ENCODE measurements around the gene SPTLC3.

Gene SPTLC3

DNA sequence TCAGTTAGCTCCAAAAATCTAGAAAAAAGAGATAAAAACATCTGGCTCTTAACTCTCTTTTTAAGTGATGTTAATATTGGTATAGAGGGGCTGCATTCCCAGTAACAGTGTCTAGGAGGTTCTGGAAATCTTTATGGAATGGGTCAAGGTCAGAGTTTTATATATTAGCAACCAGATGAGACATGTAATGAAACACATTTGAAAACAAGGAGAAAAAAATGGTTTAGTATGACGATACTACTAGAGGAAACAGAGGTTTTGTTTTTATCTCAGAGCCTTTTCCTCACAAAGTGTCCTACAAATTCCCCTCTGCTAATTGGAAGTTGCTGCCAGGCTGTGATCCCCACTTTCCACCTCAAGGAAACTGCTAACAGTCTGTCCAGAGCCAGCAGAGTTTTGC is 111.7 kb downstream of the SPTLC3 start:
- no peak overlapping the region for H3K23ac ChIP-seq (ENCODE audit: low read length in 2 of 2)
- WGBS: 100% methylated on average over 1 of the region's 1 CpG

GRCh38 chr20:13121840-13122515 is 113.2 kb downstream of the SPTLC3 start:
- Histone ChIP-seq H3K4me1 (ENCODE audit: control insufficient read depth, insufficient read depth, low read depth, low read length) (no peaks in the 10 kb centered on the region), H3K23ac (ENCODE audit: low read length in 2 of 2) (no peak overlapping the region), H2BK5ac (ENCODE audit: low read depth, low read length, poor library complexity, severe bottlenecking) (no peak overlapping the region), H3K79me1 (replicated peaks; ENCODE audit: low read length, poor library complexity, severe bottlenecking) (no peaks in the 10 kb centered on the region), H4K91ac (ENCODE audit: low read length) (no peak overlapping the region), H3K4me2 (ENCODE audit: low read length, poor library complexity, severe bottlenecking) (no peak overlapping the region), H3K14ac (ENCODE audit: low read length in 2 of 2) (no peak overlapping the region), H3K4me3 (ENCODE audit: insufficient read depth in 1 of 2, low read depth in 1 of 2, low read length in 2 of 2) (no peak overlapping the region), H2BK15ac (ENCODE audit: low read depth, poor library complexity, severe bottlenecking) (no peak overlapping the region), H3K27ac (ENCODE audit: low read length, poor library complexity, severe bottlenecking) (no peak overlapping the region), H3K36me3 (ENCODE audit: control insufficient read depth in 1 of 2, insufficient read depth in 2 of 2, low read depth in 1 of 2, low read length in 2 of 2) (peaks cover 0 to 26% of the 10 kb centered on the region in 2 experiments), H3K18ac (ENCODE audit: low read depth in 1 of 2, low read length in 2 of 2) (no peak overlapping the region), H2BK12ac (ENCODE audit: low read length in 2 of 2) (no peak overlapping the region), H2BK120ac (ENCODE audit: low read depth, low read length) (no peak overlapping the region), H3K9me3 (ENCODE audit: control insufficient read depth, low read length) (no peaks in the 10 kb centered on the region), H3K4ac (ENCODE audit: low read depth in 1 of 2, low read length in 2 of 2) (no peak overlapping the region), H3K27me3 (ENCODE audit: control insufficient read depth in 1 of 2, insufficient read depth in 1 of 2, low read length in 2 of 2) (no peaks in the 10 kb centered on the region), H2AFZ (ENCODE audit: low read depth, low read length) (no peak overlapping the region), H2AK5ac (ENCODE audit: low read length, severe bottlenecking) (no peak overlapping the region), H4K8ac (ENCODE audit: low read length) (no peak overlapping the region), H3K9ac (ENCODE audit: low read length) (no peak overlapping the region)
- DNase-seq: no peak
- 96% methylated on average over 3 of the region's 5 CpGs for WGBS

More for the DNA sequence above, 111.7 kb downstream of the SPTLC3 start:
- Histone ChIP-seq H3K36me3 (ENCODE audit: control insufficient read depth in 1 of 2, insufficient read depth in 2 of 2, low read depth in 1 of 2, low read length in 2 of 2) (peaks cover 0 to 26% of the 10 kb centered on the region in 2 experiments), H2BK120ac (ENCODE audit: low read depth, low read length) (no peak overlapping the region), H3K4me2 (ENCODE audit: low read length, poor library complexity, severe bottlenecking) (no peak overlapping the region), H3K27me3 (ENCODE audit: control insufficient read depth in 1 of 2, insufficient read depth in 1 of 2, low read length in 2 of 2) (no peaks in the 10 kb centered on the region), H2AFZ (ENCODE audit: low read depth, low read length) (no peak overlapping the region), H2BK15ac (ENCODE audit: low read depth, poor library complexity, severe bottlenecking) (no peak overlapping the region), H2BK5ac (ENCODE audit: low read depth, low read length, poor library complexity, severe bottlenecking) (no peak overlapping the region), H3K18ac (ENCODE audit: low read depth in 1 of 2, low read length in 2 of 2) (no peak overlapping the region), H3K9me3 (ENCODE audit: control insufficient read depth, low read length) (no peaks in the 10 kb centered on the region), H2AK5ac (ENCODE audit: low read length, severe bottlenecking) (no peak overlapping the region), H2BK12ac (ENCODE audit: low read length in 2 of 2) (no peak overlapping the region), H3K4ac (ENCODE audit: low read depth in 1 of 2, low read length in 2 of 2) (no peak overlapping the region), H3K4me1 (ENCODE audit: control insufficient read depth, insufficient read depth, low read depth, low read length) (no peaks in the 10 kb centered on the region), H3K4me3 (ENCODE audit: insufficient read depth in 1 of 2, low read depth in 1 of 2, low read length in 2 of 2) (no peak overlapping the region), H3K79me1 (replicated peaks; ENCODE audit: low read length, poor library complexity, severe bottlenecking) (no peaks in the 10 kb centered on the region), H4K8ac (ENCODE audit: low read length) (no peak overlapping the region), H3K14ac (ENCODE audit: low read length in 2 of 2) (no peak overlapping the region), H4K91ac (ENCODE audit: low read length) (no peak overlapping the region), H3K9ac (ENCODE audit: low read length) (peak overlapping the region; percentile 17), H3K27ac (ENCODE audit: low read length, poor library complexity, severe bottlenecking) (no peak overlapping the region)
- no peak for DNase-seq

- H2BK120ac ChIP-seq (ENCODE audit: low read depth, low read length): no peak overlapping the region
- H3K4ac ChIP-seq (ENCODE audit: low read depth in 1 of 2, low read length in 2 of 2): no peak overlapping the region
- H3K14ac ChIP-seq (ENCODE audit: low read length in 2 of 2): no peak overlapping the region
- 100% methylated on average over 2 of the region's 2 CpGs for WGBS
- no peak overlapping the region for H4K91ac ChIP-seq (ENCODE audit: low read length)
- peaks cover 0 to 25% of the 10 kb centered on the region in 2 experiments for H3K36me3 ChIP-seq (ENCODE audit: control insufficient read depth in 1 of 2, insufficient read depth in 2 of 2, low read depth in 1 of 2, low read length in 2 of 2)
- H3K27me3 ChIP-seq (ENCODE audit: control insufficient read depth in 1 of 2, insufficient read depth in 1 of 2, low read length in 2 of 2): no peaks in the 10 kb centered on the region
- no peak overlapping the region for H4K8ac ChIP-seq (ENCODE audit: low read length)
- no peaks in the 10 kb centered on the region for H3K79me1 ChIP-seq (replicated peaks; ENCODE audit: low read length, poor library complexity, severe bottlenecking)
- H2AFZ ChIP-seq (ENCODE audit: low read depth, low read length): no peak overlapping the region
- H3K27ac ChIP-seq (ENCODE audit: low read length, poor library complexity, severe bottlenecking): no peak overlapping the region
- H3K9me3 ChIP-seq (ENCODE audit: control insufficient read depth, low read length): peaks cover 6% of the 10 kb centered on the region
- DNase-seq: no peak
- no peak overlapping the region for H3K9ac ChIP-seq (ENCODE audit: low read length)
- no peak overlapping the region for H2AK5ac ChIP-seq (ENCODE audit: low read length, severe bottlenecking)
- no peak overlapping the region for H2BK5ac ChIP-seq (ENCODE audit: low read depth, low read length, poor library complexity, severe bottlenecking)
- no peak overlapping the region for H3K4me3 ChIP-seq (ENCODE audit: insufficient read depth in 1 of 2, low read depth in 1 of 2, low read length in 2 of 2)
- H2BK15ac ChIP-seq (ENCODE audit: low read depth, poor library complexity, severe bottlenecking): no peak overlapping the region
- no peak overlapping the region for H3K23ac ChIP-seq (ENCODE audit: low read length in 2 of 2)
- H3K4me1 ChIP-seq (ENCODE audit: control insufficient read depth, insufficient read depth, low read depth, low read length): no peaks in the 10 kb centered on the region
- no peak overlapping the region for H2BK12ac ChIP-seq (ENCODE audit: low read length in 2 of 2)
- H3K4me2 ChIP-seq (ENCODE audit: low read length, poor library complexity, severe bottlenecking): no peak overlapping the region
- no peak overlapping the region for H3K18ac ChIP-seq (ENCODE audit: low read depth in 1 of 2, low read length in 2 of 2)
These were observed 116.7 kb downstream of the SPTLC3 start for GRCh38 chr20:13125486-13125885.

- Histone ChIP-seq H4K91ac (ENCODE audit: low read length) (no peak overlapping the region), H3K9ac (ENCODE audit: low read length) (no peak overlapping the region), H3K18ac (ENCODE audit: low read depth in 1 of 2, low read length in 2 of 2) (no peak overlapping the region), H3K27me3 (ENCODE audit: control insufficient read depth in 1 of 2, insufficient read depth in 1 of 2, low read length in 2 of 2) (no peaks in the 10 kb centered on the region), H2AFZ (ENCODE audit: low read depth, low read length) (no peak overlapping the region), H4K8ac (ENCODE audit: low read length) (no peak overlapping the region), H3K9me3 (ENCODE audit: control insufficient read depth, low read length) (peaks cover 6% of the 10 kb centered on the region), H3K14ac (ENCODE audit: low read length in 2 of 2) (no peak overlapping the region), H2AK5ac (ENCODE audit: low read length, severe bottlenecking) (no peak overlapping the region), H3K79me1 (replicated peaks; ENCODE audit: low read length, poor library complexity, severe bottlenecking) (no peaks in the 10 kb centered on the region), H2BK5ac (ENCODE audit: low read depth, low read length, poor library complexity, severe bottlenecking) (no peak overlapping the region), H3K23ac (ENCODE audit: low read length in 2 of 2) (no peak overlapping the region), H3K27ac (ENCODE audit: low read length, poor library complexity, severe bottlenecking) (no peak overlapping the region), H3K4me2 (ENCODE audit: low read length, poor library complexity, severe bottlenecking) (no peak overlapping the region), H2BK15ac (ENCODE audit: low read depth, poor library complexity, severe bottlenecking) (no peak overlapping the region), H3K4me3 (ENCODE audit: insufficient read depth in 1 of 2, low read depth in 1 of 2, low read length in 2 of 2) (no peak overlapping the region), H2BK120ac (ENCODE audit: low read depth, low read length) (no peak overlapping the region), H3K4ac (ENCODE audit: low read depth in 1 of 2, low read length in 2 of 2) (no peak overlapping the region), H2BK12ac (ENCODE audit: low read length in 2 of 2) (no peak overlapping the region), H3K4me1 (ENCODE audit: control insufficient read depth, insufficient read depth, low read depth, low read length) (no peaks in the 10 kb centered on the region), H3K36me3 (ENCODE audit: control insufficient read depth in 1 of 2, insufficient read depth in 2 of 2, low read depth in 1 of 2, low read length in 2 of 2) (peaks cover 0 to 17% of the 10 kb centered on the region in 2 experiments)
- 100% methylated on average over 1 of the region's 1 CpG for WGBS
- DNase-seq: no peak
These were observed 119.4 kb downstream of the SPTLC3 start for GRCh38 chr20:13128173-13128572.
